Liver (tissue), 9 donors: Measurements from ENCODE around the gene DIS3L. TPM values are rescaled to one million over a fixed set of nuclear protein-coding genes. Genes with fewer than 3 reads are reported as not detected.
A peak's percentile ranks its signal among the peaks of the same experiment; 100 is the strongest.

Source experiments
- DNase-seq: peaks from one replicate; pipeline ENCODE4 v3.0.0-alpha.2; 2017; ENCODE audit warnings: low spot score
- H3K27ac ChIP-seq, 2 donors: one replicate each; pipeline ENCODE4 v1.7.0; 2013; ENCODE audit warnings: inconsistent platforms in 2 of 2, low read length in 2 of 2, control low read depth in 1 of 2, low read depth in 1 of 2, mild to moderate bottlenecking in 1 of 2
- H3K27me3 ChIP-seq, 4 donors: one replicate each; pipeline versions ENCODE4 v1.6.1 to v1.7.0; 2013; ENCODE audit warnings: low read length in 3 of 4, inconsistent platforms in 1 of 4, mild to moderate bottlenecking in 1 of 4, moderate library complexity in 1 of 4; ENCODE audit not compliant: control insufficient read depth in 4 of 4, insufficient read depth in 4 of 4
- H3K36me3 ChIP-seq, 4 donors: one replicate each; pipeline versions ENCODE4 v1.6.1 to v1.7.0; 2013; ENCODE audit warnings: low read length in 3 of 4, mild to moderate bottlenecking in 3 of 4, low read depth in 1 of 4, moderate library complexity in 1 of 4; ENCODE audit not compliant: control insufficient read depth in 4 of 4, insufficient read depth in 3 of 4
- H3K4me1 ChIP-seq, 4 donors: one replicate each; pipeline versions ENCODE4 v1.6.1 to v1.7.0; 2013; ENCODE audit warnings: low read length in 3 of 4, mild to moderate bottlenecking in 3 of 4, moderate library complexity in 1 of 4; ENCODE audit not compliant: control insufficient read depth in 4 of 4, insufficient read depth in 4 of 4
- H3K4me3 ChIP-seq, 3 donors: one replicate each; pipeline versions ENCODE4 v1.6.1 to v1.7.0; 2013; ENCODE audit warnings: low read length in 3 of 3, control low read depth in 1 of 3, low read depth in 1 of 3, mild to moderate bottlenecking in 1 of 3
- H3K9ac ChIP-seq, 2 donors: one replicate each; pipeline ENCODE4 v1.7.0; 2013; ENCODE audit warnings: low read length in 2 of 2, mild to moderate bottlenecking in 2 of 2, moderate library complexity in 2 of 2, control low read depth in 1 of 2, low read depth in 1 of 2
- H3K9me3 ChIP-seq, 4 donors: one replicate each; pipeline versions ENCODE4 v1.6.1 to v1.7.0; 2013; ENCODE audit warnings: low read length in 3 of 4; ENCODE audit not compliant: control insufficient read depth in 4 of 4
- CTCF ChIP-seq: fragments of 150-350 bp; IDR thresholded peaks from 2 replicates; pipeline ENCODE4 v1.5.1; 2017; ENCODE audit warnings: improper control_type of control experiment, low read depth, low read length; ENCODE audit not compliant: missing input control
- EGR1 ChIP-seq, 2 donors: IDR thresholded peaks; 2 replicates each; pipeline ENCODE4 v1.6.1; 2016 to 2018; ENCODE audit warnings: antibody characterized with exemption in 2 of 2, low read depth in 2 of 2
- GABPA ChIP-seq, 2 donors: IDR thresholded peaks in 1 of 2; conservative IDR thresholded peaks in 1 of 2; 2 replicates each; pipeline ENCODE4 v1.6.1; 2016; ENCODE audit warnings: antibody characterized with exemption in 2 of 2, mild to moderate bottlenecking in 1 of 2, moderate library complexity in 1 of 2
- HNF4G ChIP-seq: IDR thresholded peaks from 2 replicates; pipeline ENCODE4 v1.6.1; 2016; ENCODE audit warnings: antibody characterized with exemption
- JUND ChIP-seq, 2 donors: IDR thresholded peaks; 2 replicates each; pipeline ENCODE4 v1.6.1; 2016; ENCODE audit warnings: antibody characterized with exemption in 2 of 2
- MAX ChIP-seq: IDR thresholded peaks from 2 replicates; pipeline ENCODE4 v1.6.1; 2016; ENCODE audit warnings: antibody characterized with exemption
- NR2F2 ChIP-seq: IDR thresholded peaks from 2 replicates; pipeline ENCODE4 v1.6.1; 2016; ENCODE audit warnings: antibody characterized with exemption
- REST ChIP-seq: IDR thresholded peaks from 2 replicates; pipeline ENCODE4 v1.6.1; 2016; ENCODE audit warnings: antibody characterized with exemption, mild to moderate bottlenecking
- RXRA ChIP-seq, 2 donors: IDR thresholded peaks; 2 replicates each; pipeline ENCODE4 v1.6.1; 2017 to 2018; ENCODE audit warnings: antibody characterized with exemption in 2 of 2, mild to moderate bottlenecking in 1 of 2
- SP1 ChIP-seq: IDR thresholded peaks from 2 replicates; pipeline ENCODE4 v1.6.1; 2018; ENCODE audit warnings: antibody characterized with exemption, mild to moderate bottlenecking
- YY1 ChIP-seq: IDR thresholded peaks from 2 replicates; pipeline ENCODE4 v1.6.1; 2016; ENCODE audit warnings: antibody characterized with exemption, mild to moderate bottlenecking
- WGBS: extraction: QIAGEN DNeasy Blood & Tissue Kit; methylation state at CpG from one replicate; pipeline ENCODE4 v1.1.7; 2013; 5-methylcytosine and 5-hydroxymethylcytosine counted together
- polyA plus RNA-seq, 2 donors: library from polyadenylated mRNA; stranded (reverse) in 1 of 2; unstranded in 1 of 2; fragments of 200-250 nt in 1 of 2; fragments of >200 nt in 1 of 2; fragmentation: Nextera tagmentation in 1 of 2; extraction: Ambion mirVana in 1 of 2; gene quantifications; one replicate each; pipeline versions ENCODE4 v1.2.1 to v1.2.3, GENCODE V29; 2013 to 2015
- total RNA-seq, 2 donors: library from RNA; depleted of rRNA; stranded (reverse); fragments of >200 nt; gene quantifications; one replicate each; pipeline ENCODE4 v1.2.3, GENCODE V29; 2014
- donor health status: healthy.
- donor health status: healthy.
- donor health status: healthy.
- donor health status: healthy.
- donor health status: healthy.

The DIS3L gene
- total and polyA plus RNA-seq, 4 donors, result 9.9 to 40.2 (median 15.7) TPM

GRCh38 chr15:66254089-66254950, 39.0 kb upstream of the DIS3L start:
- DNase-seq, result no peak

More at GRCh38 chr15:66254089-66254950, 39.0 kb upstream of the DIS3L start:
- no peak overlapping the region for H3K27ac ChIP-seq
- H3K36me3 ChIP-seq, result no peaks in the 10 kb centered on the region
- H3K9ac ChIP-seq, result no peak overlapping the region
- peaks cover 0 to 13% (median 7%) of the 10 kb centered on the region in 4 donors for H3K27me3 ChIP-seq
- 10% methylated on average over 36 of the region's 36 CpGs for WGBS
- H3K4me1 ChIP-seq, result peaks cover 15 to 26% (median 21%) of the 10 kb centered on the region in 4 donors
- TF ChIP-seq YY1 (no peak), HNF4G (no peak), MAX (no peak), JUND (IDR thresholded peaks at IDR 0.05) (no peak), CTCF (no peak), NR2F2 (no peak), REST (no peak), EGR1 (IDR thresholded peaks at IDR 0.05; ENCODE audit: low read depth in 2 of 2) (no peak), GABPA (IDR thresholded peaks at IDR 0.05 in 1 of 2, conservative IDR thresholded peaks at IDR 0.05 in 1 of 2) (no peak), RXRA (IDR thresholded peaks at IDR 0.05) (no peak), SP1 (no peak)
- H3K4me3 ChIP-seq, result peak overlapping the region in 1 of 3 donors; percentile 54
- no peaks in the 10 kb centered on the region for H3K9me3 ChIP-seq
